ENCODE data around the gene LMTK3. TPM values are rescaled to one million over a fixed set of nuclear protein-coding genes. Genes with fewer than 3 reads are reported as not detected.

Gene LMTK3
- total and polyA plus RNA-seq, 9 of the 15 experiments (the other 6 are each of a cell fraction or from before 2014, with no cell fraction given) = 0.35 to 12.3 (median 2.0) TPM; not detected in 2

DNA sequence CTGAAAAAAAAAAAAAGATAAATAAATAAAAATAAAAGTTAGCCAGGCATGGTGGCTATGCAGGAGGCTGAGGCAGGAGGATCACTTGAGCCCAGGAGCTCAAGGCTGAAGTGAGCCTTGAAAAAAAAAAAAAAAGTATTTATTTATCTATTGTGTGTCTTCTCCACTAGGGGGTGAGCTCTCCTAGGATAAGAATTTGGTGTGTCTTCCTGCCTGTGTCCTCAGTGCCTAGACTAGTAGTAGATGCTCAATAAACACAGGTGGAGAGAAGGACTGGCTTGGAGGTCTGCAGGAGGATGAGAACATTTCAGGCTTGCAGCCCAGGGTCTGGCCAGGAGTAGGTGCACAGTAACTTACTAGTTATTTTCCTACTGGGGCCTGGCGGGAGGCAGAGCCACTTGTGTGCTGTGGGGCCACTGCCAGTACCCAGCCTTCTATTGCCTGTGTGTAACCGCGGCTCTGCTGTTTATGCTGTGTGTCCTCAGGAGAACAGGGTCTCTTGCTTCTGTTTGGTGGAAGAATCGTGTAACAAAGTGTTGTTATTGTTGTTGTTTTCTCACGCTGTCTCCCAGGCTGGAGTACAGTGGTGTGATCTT, 5.4 kb downstream of the LMTK3 start (continued):
- TF ChIP-seq, protein P1, sequence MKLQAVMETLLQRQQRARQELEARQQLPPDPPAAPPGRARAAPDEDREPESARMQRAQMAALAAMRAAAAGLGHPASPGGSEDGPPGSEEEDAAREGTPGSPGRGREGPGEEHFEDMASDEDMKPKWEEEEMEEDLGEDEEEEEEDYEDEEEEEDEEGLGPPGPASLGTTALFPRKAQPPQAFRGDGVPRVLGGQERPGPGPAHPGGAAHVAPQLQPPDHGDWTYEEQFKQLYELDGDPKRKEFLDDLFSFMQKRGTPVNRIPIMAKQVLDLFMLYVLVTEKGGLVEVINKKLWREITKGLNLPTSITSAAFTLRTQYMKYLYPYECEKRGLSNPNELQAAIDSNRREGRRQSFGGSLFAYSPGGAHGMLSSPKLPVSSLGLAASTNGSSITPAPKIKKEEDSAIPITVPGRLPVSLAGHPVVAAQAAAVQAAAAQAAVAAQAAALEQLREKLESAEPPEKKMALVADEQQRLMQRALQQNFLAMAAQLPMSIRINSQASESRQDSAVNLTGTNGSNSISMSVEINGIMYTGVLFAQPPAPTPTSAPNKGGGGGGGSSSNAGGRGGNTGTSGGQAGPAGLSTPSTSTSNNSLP (IDR thresholded peaks at IDR 0.05; ENCODE audit: borderline replicate concordance, low read depth, low read length) = 0 out of 2 replicates have a peak, but pooled peaks have one; percentile 21
- no peak for TF ChIP-seq TRIM24 (IDR thresholded peaks at IDR 0.05)
- peak; percentile 78 for TF ChIP-seq CC2D1A (IDR thresholded peaks at IDR 0.05)
- TF ChIP-seq TCF7 (IDR thresholded peaks at IDR 0.05; ENCODE audit: borderline replicate concordance) = no peak
- no peak for TF ChIP-seq CHD1 (IDR thresholded peaks at IDR 0.05; ENCODE audit: low read length)
- no peak for TF ChIP-seq POU5F1 (IDR thresholded peaks at IDR 0.05; ENCODE audit: borderline replicate concordance, low read depth, low read length, partially characterized antibody)
- no peak for TF ChIP-seq ZNF12 (CRISPR knock-in tag; IDR thresholded peaks at IDR 0.05)
- no peak for TF ChIP-seq ZNF764 (CRISPR knock-in tag; IDR thresholded peaks at IDR 0.05; ENCODE audit: low read depth)
- no peak for TF ChIP-seq ZNF780A (CRISPR knock-in tag; IDR thresholded peaks at IDR 0.05)
- TF ChIP-seq TCF3 (CRISPR knock-in tag; IDR thresholded peaks at IDR 0.05) = no peak
- no peak for TF ChIP-seq PTTG1 (tag; IDR thresholded peaks at IDR 0.05; ENCODE audit: low read depth)
- no peak for TF ChIP-seq FOS (IDR thresholded peaks at IDR 0.05; ENCODE audit: extremely low read depth, insufficient read length)
- no peak for TF ChIP-seq CREB1 (IDR thresholded peaks at IDR 0.05)
- TF ChIP-seq CREB1 (CRISPR knock-in tag; IDR thresholded peaks at IDR 0.05) = no peak
- peak in 1 of 2 experiments; percentile 52; a peak in 2 of 4 replicates for TF ChIP-seq RCOR1 (IDR thresholded peaks at IDR 0.05; ENCODE audit: borderline replicate concordance in 1 of 2, low read depth in 2 of 2, low read length in 2 of 2)
- no peak for TF ChIP-seq BACH1 (tag; IDR thresholded peaks at IDR 0.05)
- TF ChIP-seq SMARCB1 (IDR thresholded peaks at IDR 0.05; ENCODE audit: insufficient read length, low read depth) = no peak
- peak; percentile 60; the same call in 1 of the 2 replicates for TF ChIP-seq BCOR (IDR thresholded peaks at IDR 0.05)
- TF ChIP-seq, protein P2, sequence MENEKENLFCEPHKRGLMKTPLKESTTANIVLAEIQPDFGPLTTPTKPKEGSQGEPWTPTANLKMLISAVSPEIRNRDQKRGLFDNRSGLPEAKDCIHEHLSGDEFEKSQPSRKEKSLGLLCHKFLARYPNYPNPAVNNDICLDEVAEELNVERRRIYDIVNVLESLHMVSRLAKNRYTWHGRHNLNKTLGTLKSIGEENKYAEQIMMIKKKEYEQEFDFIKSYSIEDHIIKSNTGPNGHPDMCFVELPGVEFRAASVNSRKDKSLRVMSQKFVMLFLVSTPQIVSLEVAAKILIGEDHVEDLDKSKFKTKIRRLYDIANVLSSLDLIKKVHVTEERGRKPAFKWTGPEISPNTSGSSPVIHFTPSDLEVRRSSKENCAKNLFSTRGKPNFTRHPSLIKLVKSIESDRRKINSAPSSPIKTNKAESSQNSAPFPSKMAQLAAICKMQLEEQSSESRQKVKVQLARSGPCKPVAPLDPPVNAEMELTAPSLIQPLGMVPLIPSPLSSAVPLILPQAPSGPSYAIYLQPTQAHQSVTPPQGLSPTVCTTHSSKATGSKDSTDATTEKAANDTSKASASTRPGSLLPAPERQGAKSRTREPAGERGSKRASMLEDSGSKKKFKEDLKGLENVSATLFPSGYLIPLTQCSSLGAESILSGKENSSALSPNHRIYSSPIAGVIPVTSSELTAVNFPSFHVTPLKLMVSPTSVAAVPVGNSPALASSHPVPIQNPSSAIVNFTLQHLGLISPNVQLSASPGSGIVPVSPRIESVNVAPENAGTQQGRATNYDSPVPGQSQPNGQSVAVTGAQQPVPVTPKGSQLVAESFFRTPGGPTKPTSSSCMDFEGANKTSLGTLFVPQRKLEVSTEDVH (IDR thresholded peaks at IDR 0.05; ENCODE audit: low read depth, partially characterized antibody) = peak; percentile 32
- no peak for TF ChIP-seq SRF (CRISPR knock-in tag; IDR thresholded peaks at IDR 0.05)
- TF ChIP-seq ZFP30 (CRISPR knock-in tag; IDR thresholded peaks at IDR 0.05; ENCODE audit: borderline replicate concordance) = no peak
- TF ChIP-seq SIRT6 (IDR thresholded peaks at IDR 0.05; ENCODE audit: low read depth, low read length) = no peak
- TF ChIP-seq NFIX (CRISPR knock-in tag; IDR thresholded peaks at IDR 0.05; ENCODE audit: low read depth) = no peak
